H9 (cell line): ENCODE data around the gene TMEM178B. TPM values are rescaled to one million over a fixed set of nuclear protein-coding genes. Genes with fewer than 3 reads are reported as not detected.

Experiments
- DNase-seq: peaks from one replicate; pipeline ENCODE4 v3.0.0-alpha.2; 2017
- H2AFZ ChIP-seq: one replicate; pipeline ENCODE4 v1.6.1; 2013; ENCODE audit warnings: mild to moderate bottlenecking, low read length, control low read depth, moderate library complexity
- H2AK5ac ChIP-seq: 2 replicates; pipeline ENCODE4 v1.6.1; 2013; ENCODE audit warnings: low read length, control low read depth, mixed read lengths; ENCODE audit not compliant: insufficient read length
- H2BK120ac ChIP-seq: one replicate; pipeline ENCODE4 v1.6.1; 2013; ENCODE audit warnings: low read depth, mild to moderate bottlenecking, low read length, control low read depth, inconsistent platforms; ENCODE audit not compliant: poor library complexity, severe bottlenecking
- H2BK12ac ChIP-seq: 2 replicates; pipeline ENCODE4 v1.6.1; 2013; ENCODE audit warnings: low read length, control low read depth, mixed read lengths, low read depth; ENCODE audit not compliant: insufficient read length
- H2BK15ac ChIP-seq: 2 replicates; pipeline ENCODE4 v1.6.1; 2013; ENCODE audit warnings: low read depth, low read length, control low read depth
- H2BK20ac ChIP-seq: one replicate; pipeline ENCODE4 v1.6.1; 2013; ENCODE audit warnings: low read depth, mild to moderate bottlenecking, low read length, control low read depth, inconsistent platforms; ENCODE audit not compliant: poor library complexity, severe bottlenecking
- H2BK5ac ChIP-seq: 2 replicates; pipeline ENCODE4 v1.6.1; 2013; ENCODE audit warnings: low read length, control low read depth, mixed read lengths; ENCODE audit not compliant: insufficient read length
- H3K14ac ChIP-seq: 2 replicates; pipeline ENCODE4 v1.6.1; 2013; ENCODE audit warnings: low read length, control low read depth; ENCODE audit not compliant: insufficient read depth
- H3K18ac ChIP-seq: 2 replicates; pipeline ENCODE4 v1.6.1; 2013; ENCODE audit warnings: low read depth, mild to moderate bottlenecking, mixed read lengths, low read length, control low read depth; ENCODE audit not compliant: insufficient read length
- H3K23ac ChIP-seq: 2 replicates; pipeline ENCODE4 v1.6.1; 2013; ENCODE audit warnings: low read length, control low read depth, mixed read lengths, low read depth; ENCODE audit not compliant: insufficient read length
- H3K23me2 ChIP-seq: 2 replicates; pipeline ENCODE4 v1.6.1; 2013; ENCODE audit warnings: low read depth, mild to moderate bottlenecking, mixed read lengths, low read length, control low read depth; ENCODE audit not compliant: insufficient read length, poor library complexity, severe bottlenecking
- H3K27ac ChIP-seq: 2 replicates; pipeline ENCODE4 v1.5.1; 2013; ENCODE audit warnings: low read length, control low read depth, mixed read lengths, low read depth; ENCODE audit not compliant: insufficient read length
- H3K27me3 ChIP-seq: 2 replicates; pipeline ENCODE4 v1.6.1; 2013; ENCODE audit warnings: low read length, control low read depth, inconsistent platforms; ENCODE audit not compliant: insufficient read depth
- H3K4ac ChIP-seq: 2 replicates; pipeline ENCODE4 v1.6.1; 2013; ENCODE audit warnings: low read depth, mild to moderate bottlenecking, control low read depth, inconsistent platforms, low read length, moderate library complexity
- H3K4me1 ChIP-seq: 2 replicates; pipeline ENCODE4 v1.6.1; 2013; ENCODE audit warnings: low read length, control low read depth, inconsistent platforms; ENCODE audit not compliant: insufficient read depth
- H3K4me2 ChIP-seq: 2 replicates; pipeline ENCODE4 v1.6.1; 2013; ENCODE audit warnings: low read length, control low read depth, mixed read lengths; ENCODE audit not compliant: insufficient read length, insufficient read depth
- H3K56ac ChIP-seq: 2 replicates; pipeline ENCODE4 v1.6.1; 2013; ENCODE audit warnings: low read depth, mild to moderate bottlenecking, mixed read lengths, low read length, control low read depth; ENCODE audit not compliant: insufficient read length
- H3K79me1 ChIP-seq: 2 replicates; pipeline ENCODE4 v1.6.1; 2013; ENCODE audit warnings: low read depth, mild to moderate bottlenecking, moderate library complexity, low read length, control low read depth, inconsistent platforms; ENCODE audit not compliant: insufficient read depth, poor library complexity, severe bottlenecking
- H3K79me2 ChIP-seq: 2 replicates; pipeline ENCODE4 v1.6.1; 2013; ENCODE audit warnings: low read length, control low read depth, inconsistent platforms; ENCODE audit not compliant: insufficient read depth
- H3K9ac ChIP-seq: 2 replicates; pipeline ENCODE4 v1.6.1; 2013; ENCODE audit warnings: low read length, control low read depth, mixed read lengths; ENCODE audit not compliant: insufficient read length; ENCODE audit errors: extremely low read depth
- H3K9me3 ChIP-seq: one replicate; pipeline ENCODE4 v1.6.1; 2013; ENCODE audit warnings: low read depth, low read length, inconsistent platforms; ENCODE audit not compliant: control insufficient read depth
- H3T11ph ChIP-seq: one replicate; pipeline ENCODE4 v1.6.1; 2013; ENCODE audit warnings: mild to moderate bottlenecking, low read length, control low read depth, inconsistent platforms
- H4K20me1 ChIP-seq: one replicate; pipeline ENCODE4 v1.6.1; 2013; ENCODE audit not compliant: control insufficient read depth, insufficient read length, insufficient read depth
- H4K5ac ChIP-seq: 2 replicates; pipeline ENCODE4 v1.6.1; 2013; ENCODE audit warnings: low read depth, mild to moderate bottlenecking, mixed read lengths, low read length, control low read depth; ENCODE audit not compliant: insufficient read length
- H4K8ac ChIP-seq: replicated peaks from 2 replicates; pipeline ENCODE4 v1.6.1; 2013; ENCODE audit warnings: low read length, control low read depth, mixed read lengths, low read depth; ENCODE audit not compliant: insufficient read length
- H4K91ac ChIP-seq: 2 replicates; pipeline ENCODE4 v1.6.1; 2013; ENCODE audit warnings: low read depth, mild to moderate bottlenecking, moderate library complexity, mixed read lengths, low read length, control low read depth; ENCODE audit not compliant: insufficient read length
- H3K27ac Mint-ChIP-seq, 3 experiments: 2 replicates in 2 of 3; 3 replicates in 1 of 3; pipeline ENCODE4 v1.8.0; 2020 to 2021; ENCODE audit warnings: mixed read lengths in 3 of 3, mild to moderate bottlenecking in 1 of 3, moderate library complexity in 1 of 3
- H3K27me3 Mint-ChIP-seq: 2 replicates; pipeline ENCODE4 v1.8.0; 2021; ENCODE audit warnings: low read depth, mild to moderate bottlenecking, moderate library complexity, mixed read lengths
- H3K36me3 Mint-ChIP-seq, 3 experiments: 2 replicates in 2 of 3; 3 replicates in 1 of 3; pipeline ENCODE4 v1.8.0; 2020 to 2021; ENCODE audit warnings: low read depth in 3 of 3, mixed read lengths in 3 of 3; ENCODE audit not compliant: insufficient read depth in 1 of 3
- H3K4me1 Mint-ChIP-seq, 2 experiments: 2 replicates each; pipeline ENCODE4 v1.8.0; 2020; ENCODE audit warnings: mixed read lengths in 2 of 2
- H3K4me3 Mint-ChIP-seq, 2 experiments: 2 replicates in 1 of 2; 3 replicates in 1 of 2; pipeline ENCODE4 v1.8.0; 2020 to 2021; ENCODE audit warnings: mild to moderate bottlenecking in 2 of 2, mixed read lengths in 2 of 2, moderate library complexity in 1 of 2
- H3K9me3 Mint-ChIP-seq, 2 experiments: 2 replicates in 1 of 2; 3 replicates in 1 of 2; pipeline ENCODE4 v1.8.0; 2020; ENCODE audit warnings: mild to moderate bottlenecking in 2 of 2, mixed read lengths in 2 of 2, moderate library complexity in 1 of 2
- WGBS: extraction: QIAGEN DNeasy Blood & Tissue Kit; methylation state at CpG from one replicate; pipeline ENCODE4 v1.1.7; 2013; ENCODE audit warnings: missing lambda C conversion rate, low lambda C conversion rate, mixed read lengths; ENCODE audit not compliant: insufficient read length; ENCODE audit errors: extremely low coverage; 5-methylcytosine and 5-hydroxymethylcytosine counted together
- total RNA-seq: library from RNA; stranded (reverse); gene quantifications from 2 replicates; pipeline ENCODE4 v1.2.1, GENCODE V29; 2021
- TF ChIP-seq, protein P1 (sequence below): fragments of 200-600 bp; sonication (generic); conservative IDR thresholded peaks from 3 replicates; pipeline ENCODE4 v1.8.0; 2021; ENCODE audit warnings: antibody characterized with exemption, mild to moderate bottlenecking

Gene TMEM178B
- total RNA-seq, 1 experiment from 2014 or later, result 11.3 TPM

DNA sequence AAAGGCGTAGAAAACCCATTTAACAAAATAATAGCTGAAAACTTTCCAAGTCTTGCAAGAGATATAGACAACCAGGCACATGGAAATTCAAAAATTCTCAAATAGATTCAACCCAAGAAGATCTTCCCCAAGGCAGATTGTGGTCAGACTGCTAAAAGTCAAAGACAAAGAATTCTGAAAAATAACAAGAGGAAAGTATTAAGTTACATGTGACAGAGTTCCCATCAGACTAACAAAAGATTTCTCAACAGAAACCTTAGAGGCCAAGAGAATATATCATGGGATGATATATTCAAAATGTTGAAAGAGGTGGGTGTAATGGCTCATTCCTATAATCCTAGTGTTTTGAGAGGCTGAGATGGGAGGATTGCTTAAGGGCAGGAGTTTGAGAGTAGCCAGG, 59.8 kb downstream of the TMEM178B start:
- no peak overlapping the region for H2BK5ac ChIP-seq
- H3K9me3 Mint-ChIP-seq, result no peaks in the 10 kb centered on the region; a peak in 1 of 5 replicates
- no peaks in the 10 kb centered on the region for H3K27me3 Mint-ChIP-seq
- no peak overlapping the region for H3K4me2 ChIP-seq
- H3K27ac Mint-ChIP-seq, result no peak overlapping the region
- H3K27me3 ChIP-seq, result no peaks in the 10 kb centered on the region
- no peak overlapping the region for H2AFZ ChIP-seq
- H4K20me1 ChIP-seq, result no peaks in the 10 kb centered on the region
- no peak overlapping the region for H2BK12ac ChIP-seq
- H2BK120ac ChIP-seq, result no peak overlapping the region
- no peak overlapping the region for H3K4ac ChIP-seq
- H3K18ac ChIP-seq, result no peak overlapping the region
- no peak overlapping the region for H2BK20ac ChIP-seq
- no peak overlapping the region for H2BK15ac ChIP-seq
- peaks cover 3 to 5% of the 10 kb centered on the region in 2 experiments; a peak in 2 of 4 replicates for H3K4me1 Mint-ChIP-seq
- peaks cover 0 to 3% (median 0%) of the 10 kb centered on the region in 3 experiments; a peak in 1 of 7 replicates for H3K36me3 Mint-ChIP-seq
- no peak overlapping the region for H3K9ac ChIP-seq
- no peaks in the 10 kb centered on the region; the same call in 1 of the 2 replicates for H3K4me1 ChIP-seq
- DNase-seq, result no peak
- TF ChIP-seq, protein P1, sequence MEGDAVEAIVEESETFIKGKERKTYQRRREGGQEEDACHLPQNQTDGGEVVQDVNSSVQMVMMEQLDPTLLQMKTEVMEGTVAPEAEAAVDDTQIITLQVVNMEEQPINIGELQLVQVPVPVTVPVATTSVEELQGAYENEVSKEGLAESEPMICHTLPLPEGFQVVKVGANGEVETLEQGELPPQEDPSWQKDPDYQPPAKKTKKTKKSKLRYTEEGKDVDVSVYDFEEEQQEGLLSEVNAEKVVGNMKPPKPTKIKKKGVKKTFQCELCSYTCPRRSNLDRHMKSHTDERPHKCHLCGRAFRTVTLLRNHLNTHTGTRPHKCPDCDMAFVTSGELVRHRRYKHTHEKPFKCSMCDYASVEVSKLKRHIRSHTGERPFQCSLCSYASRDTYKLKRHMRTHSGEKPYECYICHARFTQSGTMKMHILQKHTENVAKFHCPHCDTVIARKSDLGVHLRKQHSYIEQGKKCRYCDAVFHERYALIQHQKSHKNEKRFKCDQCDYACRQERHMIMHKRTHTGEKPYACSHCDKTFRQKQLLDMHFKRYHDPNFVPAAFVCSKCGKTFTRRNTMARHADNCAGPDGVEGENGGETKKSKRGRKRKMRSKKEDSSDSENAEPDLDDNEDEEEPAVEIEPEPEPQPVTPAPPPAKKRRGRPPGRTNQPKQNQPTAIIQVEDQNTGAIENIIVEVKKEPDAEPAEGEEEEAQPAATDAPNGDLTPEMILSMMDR, result no peak
- H3K79me1 ChIP-seq, result no peaks in the 10 kb centered on the region
- H3K56ac ChIP-seq, result no peak overlapping the region
- H3K23ac ChIP-seq, result no peak overlapping the region
- H4K8ac ChIP-seq, result no peak overlapping the region
- H3K14ac ChIP-seq, result no peak overlapping the region
- no peak overlapping the region for H3K4me3 Mint-ChIP-seq
- no peak overlapping the region for H2AK5ac ChIP-seq
- H3T11ph ChIP-seq, result no peak overlapping the region
- H3K79me2 ChIP-seq, result no peaks in the 10 kb centered on the region
- H3K9me3 ChIP-seq, result no peaks in the 10 kb centered on the region
- no peaks in the 10 kb centered on the region for H3K23me2 ChIP-seq
- H3K27ac ChIP-seq, result no peak overlapping the region
- no CpG with 5 or more reads among the region's 1 CpG for WGBS
- H4K5ac ChIP-seq, result no peak overlapping the region
- H4K91ac ChIP-seq, result no peak overlapping the region
